ENCODE data around the gene PILRA. TPM values are rescaled to one million over a fixed set of nuclear protein-coding genes. Genes with fewer than 3 reads are reported as not detected.
A peak's percentile ranks its signal among the peaks of the same experiment; 100 is the strongest.

PILRA gene
- total and polyA plus RNA-seq, 2 of the 13 experiments (the other 11 are each of a cell fraction or from before 2014, with no cell fraction given): 0.13 to 1.3 TPM

- TF ChIP-seq ZNF264 (CRISPR knock-in tag; IDR thresholded peaks at IDR 0.05) (peak; percentile 73), MEIS2 (CRISPR knock-in tag; IDR thresholded peaks at IDR 0.05) (peak; percentile 71; the same call in 1 of the 2 replicates), TCF7L2 (IDR thresholded peaks at IDR 0.05; ENCODE audit: low read depth, low read length) (no peak), LRRFIP1 (CRISPR knock-in tag; conservative IDR thresholded peaks at IDR 0.05) (no peak), HNRNPL (IDR thresholded peaks at IDR 0.05; ENCODE audit: low read depth, low read length) (peak; percentile 83), BCL6 (CRISPR knock-in tag; IDR thresholded peaks at IDR 0.05) (peak; percentile 33; the same call in 1 of the 2 replicates), ZZZ3 (CRISPR knock-in tag; IDR thresholded peaks at IDR 0.05; ENCODE audit: borderline replicate concordance) (no peak), LCORL (IDR thresholded peaks at IDR 0.05) (no peak), LCORL (CRISPR knock-in tag; IDR thresholded peaks at IDR 0.05) (peak; percentile 61; the same call in 1 of the 2 replicates), E2F1 (CRISPR knock-in tag; IDR thresholded peaks at IDR 0.05) (no peak), ZNF138 (CRISPR knock-in tag; IDR thresholded peaks at IDR 0.05; ENCODE audit: low read depth) (peak; percentile 93), PCBP2 (optimal IDR thresholded peaks at IDR 0.05; ENCODE audit: low read depth, low read length, poor library complexity, severe bottlenecking) (no peak), FOXO4 (CRISPR knock-in tag; conservative IDR thresholded peaks at IDR 0.05) (0 out of 2 replicates have a peak, but pooled peaks have one; percentile 78), SNAI1 (CRISPR knock-in tag; IDR thresholded peaks at IDR 0.05; ENCODE audit: borderline replicate concordance) (peak; percentile 84; the same call in 1 of the 2 replicates)
- TF ChIP-seq, protein P1, sequence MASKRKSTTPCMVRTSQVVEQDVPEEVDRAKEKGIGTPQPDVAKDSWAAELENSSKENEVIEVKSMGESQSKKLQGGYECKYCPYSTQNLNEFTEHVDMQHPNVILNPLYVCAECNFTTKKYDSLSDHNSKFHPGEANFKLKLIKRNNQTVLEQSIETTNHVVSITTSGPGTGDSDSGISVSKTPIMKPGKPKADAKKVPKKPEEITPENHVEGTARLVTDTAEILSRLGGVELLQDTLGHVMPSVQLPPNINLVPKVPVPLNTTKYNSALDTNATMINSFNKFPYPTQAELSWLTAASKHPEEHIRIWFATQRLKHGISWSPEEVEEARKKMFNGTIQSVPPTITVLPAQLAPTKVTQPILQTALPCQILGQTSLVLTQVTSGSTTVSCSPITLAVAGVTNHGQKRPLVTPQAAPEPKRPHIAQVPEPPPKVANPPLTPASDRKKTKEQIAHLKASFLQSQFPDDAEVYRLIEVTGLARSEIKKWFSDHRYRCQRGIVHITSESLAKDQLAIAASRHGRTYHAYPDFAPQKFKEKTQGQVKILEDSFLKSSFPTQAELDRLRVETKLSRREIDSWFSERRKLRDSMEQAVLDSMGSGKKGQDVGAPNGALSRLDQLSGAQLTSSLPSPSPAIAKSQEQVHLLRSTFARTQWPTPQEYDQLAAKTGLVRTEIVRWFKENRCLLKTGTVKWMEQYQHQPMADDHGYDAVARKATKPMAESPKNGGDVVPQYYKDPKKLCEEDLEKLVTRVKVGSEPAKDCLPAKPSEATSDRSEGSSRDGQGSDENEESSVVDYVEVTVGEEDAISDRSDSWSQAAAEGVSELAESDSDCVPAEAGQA (IDR thresholded peaks at IDR 0.05; ENCODE audit: low read depth): peak; percentile 70
- TF ChIP-seq, protein P1 (CRISPR knock-in tag; IDR thresholded peaks at IDR 0.05; ENCODE audit: borderline replicate concordance): no peak; the same call in 1 of the 2 replicates
Measured at GRCh38 chr7:100428199-100428966, 55.1 kb downstream of the PILRA start, which contains the start of gene ZCWPW1 (continued).

Data from HepG2 (cell line).